Vagina (tissue), 2 donors: ENCODE data around the gene DOCK1. TPM values are rescaled to one million over a fixed set of nuclear protein-coding genes. Genes with fewer than 3 reads are reported as not detected.

Experiments used
- DNase-seq, 2 donors: peaks; one replicate each; pipeline ENCODE4 v3.0.0-alpha.2; 2017; ENCODE audit errors: extremely low spot score in 2 of 2
- H3K27ac ChIP-seq: fragments of 200-600 bp; sonication (generic); one replicate; pipeline ENCODE4 v1.5.1; 2019
- H3K27me3 ChIP-seq: fragments of 200-600 bp; sonication (generic); one replicate; pipeline ENCODE4 v1.5.1; 2019
- H3K36me3 ChIP-seq, 2 donors: fragments of 200-600 bp; sonication (generic); one replicate each; pipeline ENCODE4 v1.5.1; 2017 to 2019
- H3K4me1 ChIP-seq: fragments of 200-600 bp; sonication (generic); one replicate; pipeline ENCODE4 v1.5.1; 2019
- H3K4me3 ChIP-seq, 2 donors: fragments of 200-600 bp; sonication (generic); 1 replicate in 1 of 2; 2 replicates in 1 of 2; pipeline ENCODE4 v1.5.1; 2016 to 2019
- H3K9me3 ChIP-seq: fragments of 200-600 bp; sonication (generic); one replicate; pipeline ENCODE4 v1.5.1; 2019
- POLR2A ChIP-seq, 2 donors: fragments of 450-650 bp; IDR thresholded peaks; one replicate each; pipeline ENCODE4 v1.6.1; 2017; ENCODE audit warnings: antibody characterized with exemption in 2 of 2, mild to moderate bottlenecking in 2 of 2, moderate library complexity in 2 of 2
- POLR2AphosphoS5 ChIP-seq, 2 donors: sonication (generic); formaldehyde crosslinking; IDR thresholded peaks; one replicate each; pipeline ENCODE4 v1.9.0; 2017; ENCODE audit warnings: antibody characterized with exemption in 2 of 2, mild to moderate bottlenecking in 2 of 2, low read depth in 1 of 2; ENCODE audit not compliant: insufficient read depth in 1 of 2
- intact Hi-C: fragments of 100-400 bp; cut with DNase I; formaldehyde crosslinking; loops from one replicate; pipeline ENCODE4 v1.15.1; 2023
- total RNA-seq: library from RNA; depleted of rRNA; stranded (reverse); fragments of >200 nt; gene quantifications from one replicate; pipeline ENCODE4 v1.2.3, GENCODE V29; 2016
- TF ChIP-seq, protein P1 (sequence below), 3 experiments: fragments of 450-650 bp in 2 of 3; fragments of 200-600 bp in 1 of 3; sonication (generic) in 1 of 3; IDR thresholded peaks; one replicate each; pipeline ENCODE4 v1.5.1; 2017 to 2019; ENCODE audit warnings: antibody characterized with exemption in 3 of 3, mild to moderate bottlenecking in 2 of 3, moderate library complexity in 2 of 3

Gene DOCK1
- total RNA-seq, 1 donor from 2014 or later = 64.6 TPM

DNA sequence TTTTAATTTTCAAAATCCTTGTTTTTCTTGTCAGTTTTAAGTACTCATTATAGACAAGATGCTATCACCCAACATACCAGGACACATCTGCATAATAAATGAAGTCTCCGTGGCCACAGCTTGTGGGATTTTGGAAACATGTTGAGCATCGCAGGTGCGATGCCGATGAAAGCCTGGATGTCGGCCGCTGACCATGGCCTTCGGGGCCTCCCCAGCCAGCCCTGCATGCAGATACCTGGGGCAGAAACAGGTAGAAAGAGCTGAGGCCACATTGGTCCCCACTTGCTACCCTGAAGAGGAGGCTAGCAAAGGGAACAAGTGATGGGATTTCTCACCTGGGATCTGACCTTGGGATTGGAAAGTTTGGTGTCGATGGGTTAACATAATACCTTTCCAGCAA lies 123.8 kb downstream of the DOCK1 start:
- H3K4me3 ChIP-seq = no peak overlapping the region
- intact Hi-C loops = no loop called here
- no peak overlapping the region for H3K27ac ChIP-seq
- no peaks in the 10 kb centered on the region for H3K4me1 ChIP-seq
- H3K9me3 ChIP-seq = no peaks in the 10 kb centered on the region
- TF ChIP-seq POLR2AphosphoS5 (IDR thresholded peaks at IDR 0.05; ENCODE audit: insufficient read depth in 1 of 2, low read depth in 1 of 2) (no peak), POLR2A (IDR thresholded peaks at IDR 0.05) (no peak)
- TF ChIP-seq, protein P1, sequence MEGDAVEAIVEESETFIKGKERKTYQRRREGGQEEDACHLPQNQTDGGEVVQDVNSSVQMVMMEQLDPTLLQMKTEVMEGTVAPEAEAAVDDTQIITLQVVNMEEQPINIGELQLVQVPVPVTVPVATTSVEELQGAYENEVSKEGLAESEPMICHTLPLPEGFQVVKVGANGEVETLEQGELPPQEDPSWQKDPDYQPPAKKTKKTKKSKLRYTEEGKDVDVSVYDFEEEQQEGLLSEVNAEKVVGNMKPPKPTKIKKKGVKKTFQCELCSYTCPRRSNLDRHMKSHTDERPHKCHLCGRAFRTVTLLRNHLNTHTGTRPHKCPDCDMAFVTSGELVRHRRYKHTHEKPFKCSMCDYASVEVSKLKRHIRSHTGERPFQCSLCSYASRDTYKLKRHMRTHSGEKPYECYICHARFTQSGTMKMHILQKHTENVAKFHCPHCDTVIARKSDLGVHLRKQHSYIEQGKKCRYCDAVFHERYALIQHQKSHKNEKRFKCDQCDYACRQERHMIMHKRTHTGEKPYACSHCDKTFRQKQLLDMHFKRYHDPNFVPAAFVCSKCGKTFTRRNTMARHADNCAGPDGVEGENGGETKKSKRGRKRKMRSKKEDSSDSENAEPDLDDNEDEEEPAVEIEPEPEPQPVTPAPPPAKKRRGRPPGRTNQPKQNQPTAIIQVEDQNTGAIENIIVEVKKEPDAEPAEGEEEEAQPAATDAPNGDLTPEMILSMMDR (IDR thresholded peaks at IDR 0.05) = no peak
- peaks cover 0 to 59% of the 10 kb centered on the region in 2 donors for H3K36me3 ChIP-seq
- no peak for DNase-seq
- no peaks in the 10 kb centered on the region for H3K27me3 ChIP-seq

DNA sequence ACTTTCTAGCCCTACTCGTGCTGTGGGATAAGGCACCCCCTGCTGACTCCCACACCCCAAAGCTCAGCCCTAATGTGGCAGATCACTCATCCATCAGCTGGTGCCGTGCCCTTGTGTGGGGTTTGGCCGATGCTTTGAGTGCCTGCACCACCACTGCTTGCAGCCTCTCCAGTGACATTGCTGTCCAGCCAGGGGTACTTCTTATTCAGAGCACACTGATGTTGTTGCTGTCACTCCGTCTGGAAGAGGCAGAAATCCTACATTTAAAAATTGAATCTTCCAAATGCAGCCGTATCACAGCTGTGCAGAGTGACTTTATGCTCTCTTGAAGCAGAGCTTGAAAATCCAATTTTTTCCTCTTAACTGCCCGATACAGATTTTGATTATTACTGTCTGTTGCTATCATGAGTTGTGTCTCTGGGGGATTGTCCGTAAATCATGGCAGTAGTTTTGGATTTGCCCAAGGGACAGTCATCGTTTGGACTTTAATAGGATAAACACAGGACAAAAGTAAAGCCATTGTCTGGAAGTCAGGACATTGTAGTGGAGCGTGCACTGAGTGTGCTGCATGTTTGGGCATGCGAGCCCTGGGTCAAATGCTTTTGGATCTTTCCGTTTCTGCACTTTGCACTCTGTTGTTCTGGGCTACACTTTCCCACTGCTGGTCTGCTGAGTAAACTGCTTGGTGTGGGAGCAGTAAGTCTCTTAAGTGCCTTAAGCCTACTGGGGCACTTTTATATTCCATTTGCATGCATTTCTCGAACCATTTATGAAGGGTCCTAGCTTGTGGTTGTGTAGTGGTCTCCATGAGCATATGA lies 128.2 kb downstream of the DOCK1 start:
- no peak for TF ChIP-seq POLR2AphosphoS5 (IDR thresholded peaks at IDR 0.05; ENCODE audit: insufficient read depth in 1 of 2, low read depth in 1 of 2)
- H3K4me3 ChIP-seq = no peak overlapping the region
- H3K4me1 ChIP-seq = no peaks in the 10 kb centered on the region
- no peaks in the 10 kb centered on the region for H3K27me3 ChIP-seq
- peak in 1 of 2 donors; percentile 64 for DNase-seq
- peaks cover 0 to 54% of the 10 kb centered on the region in 2 donors for H3K36me3 ChIP-seq
- H3K27ac ChIP-seq = no peak overlapping the region
- H3K9me3 ChIP-seq = no peaks in the 10 kb centered on the region
- intact Hi-C loops = no loop called here

DNA sequence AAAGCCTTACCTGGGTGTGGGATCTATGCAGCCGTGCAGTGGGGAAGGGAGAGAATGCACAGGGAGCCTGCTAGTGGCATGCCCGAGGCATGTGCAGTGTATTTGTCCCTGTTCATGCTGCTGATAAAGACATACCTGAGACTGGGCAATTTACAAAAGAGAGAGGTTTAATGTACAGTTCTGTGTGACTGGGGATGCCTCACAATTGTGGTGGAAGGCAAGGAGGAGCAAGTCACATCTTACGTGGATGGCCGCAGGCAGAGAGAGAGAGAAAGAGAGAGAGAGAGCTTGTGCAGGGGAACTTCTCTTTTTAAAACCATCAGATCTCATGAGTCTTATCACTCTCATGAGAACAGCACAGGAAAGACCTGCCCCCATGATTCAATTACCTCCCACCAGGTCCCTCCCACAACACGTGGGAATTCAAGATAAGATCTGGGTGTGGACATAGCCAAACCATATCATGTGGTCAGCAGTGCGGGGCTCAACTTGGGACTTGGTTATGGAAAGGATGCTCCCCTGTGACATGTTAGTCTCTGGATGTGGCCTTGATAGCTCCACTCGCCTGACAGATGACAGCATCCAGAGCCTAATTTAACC lies 128.9 kb downstream of the DOCK1 start:
- no peak for TF ChIP-seq POLR2AphosphoS5 (IDR thresholded peaks at IDR 0.05; ENCODE audit: insufficient read depth in 1 of 2, low read depth in 1 of 2)
- TF ChIP-seq POLR2A (IDR thresholded peaks at IDR 0.05) = no peak
- TF ChIP-seq, protein P1 (IDR thresholded peaks at IDR 0.05) = no peak
- peak in 1 of 2 donors; percentile 49 for DNase-seq
- no peak overlapping the region for H3K4me3 ChIP-seq
- H3K36me3 ChIP-seq = peaks cover 0 to 55% of the 10 kb centered on the region in 2 donors
- no peak overlapping the region for H3K27ac ChIP-seq
- H3K27me3 ChIP-seq = no peaks in the 10 kb centered on the region
- H3K4me1 ChIP-seq = no peaks in the 10 kb centered on the region
- intact Hi-C loops = no loop called here
- no peaks in the 10 kb centered on the region for H3K9me3 ChIP-seq

DNA sequence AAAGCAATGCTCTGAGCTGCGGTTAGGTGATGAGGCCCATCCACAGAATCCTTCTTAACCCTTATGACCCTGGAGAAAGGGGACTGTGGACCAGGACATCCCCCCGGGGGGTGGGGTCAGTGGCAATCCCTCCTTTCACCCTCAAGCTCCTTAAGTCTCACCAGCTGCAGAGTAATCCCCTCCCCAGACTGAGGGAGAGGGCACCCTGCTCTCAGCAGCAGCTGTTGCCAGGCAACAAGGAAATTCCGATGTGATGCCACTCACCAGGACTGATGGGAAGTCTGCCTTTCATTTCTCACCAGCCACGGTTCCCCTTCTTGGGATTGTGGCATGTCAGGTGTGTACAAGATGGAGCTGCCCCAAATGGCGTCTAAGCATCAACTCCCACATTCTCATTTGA lies 129.6 kb downstream of the DOCK1 start:
- H3K27ac ChIP-seq = no peak overlapping the region
- peak in 1 of 2 donors; percentile 58 for DNase-seq
- peaks cover 0 to 56% of the 10 kb centered on the region in 2 donors for H3K36me3 ChIP-seq
- no peaks in the 10 kb centered on the region for H3K9me3 ChIP-seq
- TF ChIP-seq POLR2A (IDR thresholded peaks at IDR 0.05) (no peak), POLR2AphosphoS5 (IDR thresholded peaks at IDR 0.05; ENCODE audit: insufficient read depth in 1 of 2, low read depth in 1 of 2) (no peak)
- TF ChIP-seq, protein P1 (IDR thresholded peaks at IDR 0.05) = no peak
- H3K27me3 ChIP-seq = no peaks in the 10 kb centered on the region
- H3K4me1 ChIP-seq = no peaks in the 10 kb centered on the region
- H3K4me3 ChIP-seq = no peak overlapping the region
- intact Hi-C loops = no loop called here

DNA sequence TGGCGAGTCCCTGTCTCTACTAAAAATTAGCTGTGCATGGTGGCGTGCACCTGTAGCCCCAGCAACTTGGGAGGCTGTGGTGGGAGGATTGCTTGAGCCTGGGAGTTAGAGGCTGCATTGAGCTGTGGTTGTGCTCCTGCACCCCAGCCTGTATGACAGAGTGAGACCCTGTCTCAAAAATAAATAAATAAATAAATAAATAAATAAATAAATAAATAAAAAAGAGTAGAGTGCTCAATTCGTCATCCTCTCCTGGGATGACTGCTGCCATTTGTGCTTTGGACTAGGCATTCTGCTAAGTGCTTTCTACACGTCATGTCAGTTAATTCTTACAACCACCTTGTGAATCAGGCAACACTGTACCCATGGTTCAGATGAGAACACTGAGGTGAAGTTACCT lies 130.6 kb downstream of the DOCK1 start:
- Histone ChIP-seq H3K4me3 (no peak overlapping the region), H3K36me3 (peaks cover 0 to 64% of the 10 kb centered on the region in 2 donors), H3K9me3 (no peaks in the 10 kb centered on the region), H3K4me1 (no peaks in the 10 kb centered on the region), H3K27ac (no peak overlapping the region), H3K27me3 (no peaks in the 10 kb centered on the region)
- TF ChIP-seq, protein P1 (IDR thresholded peaks at IDR 0.05) = no peak
- TF ChIP-seq POLR2A (IDR thresholded peaks at IDR 0.05) = no peak
- TF ChIP-seq POLR2AphosphoS5 (IDR thresholded peaks at IDR 0.05; ENCODE audit: insufficient read depth in 1 of 2, low read depth in 1 of 2) = no peak
- intact Hi-C loops = no loop called here
- DNase-seq = no peak
